DOHH2 (cell line): ENCODE measurements around the gene PNPLA5.

Source experiments
- H3F3A ChIP-seq: fragments of 200-600 bp; sonication (generic), shearing (Covaris generic); 2 replicates; pipeline ENCODE4 v1.6.0; 2016; ENCODE audit warnings: antibody characterized with exemption, mild to moderate bottlenecking; ENCODE audit not compliant: control insufficient read depth, insufficient read depth
- H3K27ac ChIP-seq: fragments of 200-600 bp; sonication (generic); 2 replicates; pipeline ENCODE4 v1.5.1; 2014; ENCODE audit warnings: low read depth, mild to moderate bottlenecking, low read length, moderate library complexity
- H3K27me3 ChIP-seq: fragments of 200-600 bp; sonication (generic); 2 replicates; pipeline ENCODE4 v1.6.1; 2014; ENCODE audit warnings: mild to moderate bottlenecking, low read length, mixed read lengths; ENCODE audit not compliant: control insufficient read depth
- H3K36me3 ChIP-seq: fragments of 200-600 bp; sonication (generic); 2 replicates; pipeline ENCODE4 v1.6.1; 2014; ENCODE audit warnings: mild to moderate bottlenecking, low read length, moderate library complexity, mixed read lengths; ENCODE audit not compliant: control insufficient read depth
- H3K4me1 ChIP-seq: fragments of 200-600 bp; sonication (generic); 2 replicates; pipeline ENCODE4 v1.6.1; 2014; ENCODE audit warnings: mild to moderate bottlenecking, low read length, mixed read lengths; ENCODE audit not compliant: control insufficient read depth
- H3K4me2 ChIP-seq: fragments of 200-600 bp; sonication (generic); 2 replicates; pipeline ENCODE4 v1.6.0; 2014; ENCODE audit warnings: mild to moderate bottlenecking, low read length, moderate library complexity
- H3K4me3 ChIP-seq: fragments of 200-600 bp; sonication (generic); 2 replicates; pipeline ENCODE4 v1.5.1; 2014; ENCODE audit warnings: mild to moderate bottlenecking, low read length, mixed read lengths
- H3K79me2 ChIP-seq: fragments of 200-600 bp; sonication (generic); 2 replicates; pipeline ENCODE4 v1.6.1; 2014; ENCODE audit warnings: mild to moderate bottlenecking, low read length, mixed read lengths; ENCODE audit not compliant: control insufficient read depth
- H3K9me2 ChIP-seq: fragments of 200-600 bp; sonication (generic); replicated peaks from 2 replicates; pipeline ENCODE4 v1.6.1; 2014; ENCODE audit warnings: mild to moderate bottlenecking, low read length, mixed read lengths; ENCODE audit not compliant: control insufficient read depth
- H3K9me3 ChIP-seq: fragments of 200-600 bp; sonication (generic); 2 replicates; pipeline ENCODE4 v1.6.1; 2014; ENCODE audit warnings: antibody characterized with exemption, low read length, mixed read lengths; ENCODE audit not compliant: control insufficient read depth, insufficient read depth
- H4K20me1 ChIP-seq: fragments of 200-600 bp; sonication (generic); 2 replicates; pipeline ENCODE4 v1.6.0; 2014; ENCODE audit warnings: low read depth, mild to moderate bottlenecking, antibody characterized with exemption, low read length, moderate library complexity; ENCODE audit not compliant: control insufficient read depth, insufficient read depth
- CTCF ChIP-seq: fragments of 200-600 bp; sonication (generic); IDR thresholded peaks from one replicate; pipeline ENCODE4 v1.5.1; 2014; ENCODE audit warnings: antibody characterized with exemption, mild to moderate bottlenecking, low read depth, low read length; ENCODE audit not compliant: poor library complexity, severe bottlenecking
- EZH2phosphoT487 ChIP-seq: fragments of 200-600 bp; sonication (generic); IDR thresholded peaks from 2 replicates; pipeline ENCODE4 v1.6.1; 2017; ENCODE audit warnings: borderline replicate concordance, mild to moderate bottlenecking, antibody characterized with exemption, low read length, moderate library complexity, mixed read lengths

PNPLA5 gene

DNA sequence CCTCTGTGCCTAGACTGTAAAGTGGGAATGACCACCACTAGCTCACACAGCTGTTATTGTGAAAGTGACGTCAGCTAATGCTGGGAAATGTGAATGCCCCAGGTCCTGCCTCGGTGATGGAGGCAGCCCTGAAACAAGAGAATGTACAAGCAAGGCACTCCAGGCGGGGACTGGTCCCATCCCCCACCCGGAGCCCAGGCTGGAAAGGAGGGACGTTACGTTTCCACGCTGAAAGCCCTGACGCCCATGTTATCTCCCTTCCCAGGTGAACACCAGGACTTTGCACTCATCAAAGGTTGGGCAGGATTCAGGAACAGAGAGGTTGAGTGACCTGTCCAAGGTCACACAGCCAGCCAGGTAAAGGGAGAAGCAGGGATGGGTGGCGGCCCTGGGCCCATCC is 30.3 kb downstream of the PNPLA5 start:
- no peaks in the 10 kb centered on the region for H3K36me3 ChIP-seq
- H3K9me2 ChIP-seq = no peaks in the 10 kb centered on the region
- TF ChIP-seq CTCF (no peak), EZH2phosphoT487 (no peak)
- H3K4me2 ChIP-seq = no peak overlapping the region
- no peak overlapping the region for H3K27ac ChIP-seq
- H3K4me3 ChIP-seq = no peak overlapping the region
- H3K4me1 ChIP-seq = no peaks in the 10 kb centered on the region
- H3F3A ChIP-seq = no peaks in the 10 kb centered on the region
- no peaks in the 10 kb centered on the region for H4K20me1 ChIP-seq
- H3K27me3 ChIP-seq = no peaks in the 10 kb centered on the region
- no peaks in the 10 kb centered on the region for H3K9me3 ChIP-seq
- H3K79me2 ChIP-seq = no peaks in the 10 kb centered on the region

- Histone ChIP-seq H4K20me1 (no peaks in the 10 kb centered on the region), H3K79me2 (no peaks in the 10 kb centered on the region), H3K27me3 (no peaks in the 10 kb centered on the region), H3K4me3 (no peak overlapping the region), H3K27ac (no peak overlapping the region), H3F3A (no peaks in the 10 kb centered on the region), H3K9me2 (no peaks in the 10 kb centered on the region), H3K4me1 (no peaks in the 10 kb centered on the region), H3K9me3 (no peaks in the 10 kb centered on the region), H3K36me3 (no peaks in the 10 kb centered on the region), H3K4me2 (no peak overlapping the region)
- TF ChIP-seq EZH2phosphoT487 (no peak), CTCF (no peak)
Measured at GRCh38 chr22:43860831-43861230, 31.0 kb downstream of the PNPLA5 start.

DNA sequence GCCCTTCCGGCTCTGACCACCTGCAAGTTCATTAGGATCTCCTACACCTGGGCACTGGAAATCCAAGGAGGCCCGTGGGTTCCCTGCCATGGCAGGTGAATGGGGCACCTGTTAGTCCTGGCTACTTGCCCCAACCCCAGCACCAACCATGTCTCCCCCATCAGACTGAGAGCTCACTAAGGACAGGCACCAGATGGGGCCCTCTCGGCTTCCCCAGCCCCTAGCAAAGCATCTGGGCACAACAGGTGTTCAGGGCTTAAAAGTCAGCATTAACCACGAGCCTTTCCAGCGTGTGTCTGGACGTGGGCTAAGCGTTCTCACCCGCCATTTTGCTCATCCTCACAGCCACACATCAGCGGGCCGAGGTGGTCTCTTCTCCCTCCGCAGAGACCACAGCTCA is 31.7 kb downstream of the PNPLA5 start:
- no peaks in the 10 kb centered on the region for H3F3A ChIP-seq
- no peak overlapping the region for H3K4me3 ChIP-seq
- no peaks in the 10 kb centered on the region for H3K4me1 ChIP-seq
- H3K27me3 ChIP-seq = no peaks in the 10 kb centered on the region
- no peak overlapping the region for H3K4me2 ChIP-seq
- no peaks in the 10 kb centered on the region for H3K36me3 ChIP-seq
- no peaks in the 10 kb centered on the region for H3K9me3 ChIP-seq
- TF ChIP-seq EZH2phosphoT487 (no peak), CTCF (no peak)
- no peaks in the 10 kb centered on the region for H4K20me1 ChIP-seq
- no peaks in the 10 kb centered on the region for H3K9me2 ChIP-seq
- H3K79me2 ChIP-seq = no peaks in the 10 kb centered on the region
- no peak overlapping the region for H3K27ac ChIP-seq

- Histone ChIP-seq H3K9me3 (no peaks in the 10 kb centered on the region), H3K36me3 (no peaks in the 10 kb centered on the region), H3F3A (no peaks in the 10 kb centered on the region), H3K79me2 (no peaks in the 10 kb centered on the region), H4K20me1 (no peaks in the 10 kb centered on the region), H3K4me3 (no peak overlapping the region), H3K4me2 (no peak overlapping the region), H3K4me1 (no peaks in the 10 kb centered on the region), H3K27me3 (no peaks in the 10 kb centered on the region), H3K9me2 (no peaks in the 10 kb centered on the region), H3K27ac (no peak overlapping the region)
- TF ChIP-seq EZH2phosphoT487 (no peak), CTCF (no peak)
Measured at GRCh38 chr22:43859621-43860020, 32.2 kb downstream of the PNPLA5 start.
